NCI-H2081 treated with DMSO at 0.1 percent for 48 hours (cell line): Measurements from ENCODE around the gene SLC4A4.

ENCODE experiments used
- DNase-seq: peaks from one replicate; lab custom pipeline; 2025; lab: John Stamatoyannopoulos, UW

SLC4A4 gene

GRCh38 chr4:71604785-71605184 lies 266.0 kb downstream of the SLC4A4 start:
- DNase-seq: no peak

DNA sequence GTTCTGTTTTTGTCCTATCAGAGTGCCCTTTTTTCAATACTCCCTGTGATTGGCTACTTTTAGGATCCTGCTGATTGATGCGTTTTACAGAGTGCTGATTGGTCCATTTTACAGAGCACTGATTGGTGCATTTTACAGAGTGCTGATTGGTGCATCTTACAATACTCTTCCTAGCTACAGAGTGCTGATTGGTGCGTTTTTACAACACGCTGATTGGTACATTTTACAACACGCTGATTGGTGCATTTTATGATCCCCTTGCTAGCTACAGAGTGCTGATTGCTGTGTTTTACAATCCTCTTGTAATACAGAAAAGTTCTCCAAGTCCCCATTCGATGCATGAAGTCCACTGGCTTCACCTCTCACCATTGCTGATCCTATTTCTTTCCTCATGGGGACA lies 268.3 kb downstream of the SLC4A4 start:
- no peak for DNase-seq

DNA sequence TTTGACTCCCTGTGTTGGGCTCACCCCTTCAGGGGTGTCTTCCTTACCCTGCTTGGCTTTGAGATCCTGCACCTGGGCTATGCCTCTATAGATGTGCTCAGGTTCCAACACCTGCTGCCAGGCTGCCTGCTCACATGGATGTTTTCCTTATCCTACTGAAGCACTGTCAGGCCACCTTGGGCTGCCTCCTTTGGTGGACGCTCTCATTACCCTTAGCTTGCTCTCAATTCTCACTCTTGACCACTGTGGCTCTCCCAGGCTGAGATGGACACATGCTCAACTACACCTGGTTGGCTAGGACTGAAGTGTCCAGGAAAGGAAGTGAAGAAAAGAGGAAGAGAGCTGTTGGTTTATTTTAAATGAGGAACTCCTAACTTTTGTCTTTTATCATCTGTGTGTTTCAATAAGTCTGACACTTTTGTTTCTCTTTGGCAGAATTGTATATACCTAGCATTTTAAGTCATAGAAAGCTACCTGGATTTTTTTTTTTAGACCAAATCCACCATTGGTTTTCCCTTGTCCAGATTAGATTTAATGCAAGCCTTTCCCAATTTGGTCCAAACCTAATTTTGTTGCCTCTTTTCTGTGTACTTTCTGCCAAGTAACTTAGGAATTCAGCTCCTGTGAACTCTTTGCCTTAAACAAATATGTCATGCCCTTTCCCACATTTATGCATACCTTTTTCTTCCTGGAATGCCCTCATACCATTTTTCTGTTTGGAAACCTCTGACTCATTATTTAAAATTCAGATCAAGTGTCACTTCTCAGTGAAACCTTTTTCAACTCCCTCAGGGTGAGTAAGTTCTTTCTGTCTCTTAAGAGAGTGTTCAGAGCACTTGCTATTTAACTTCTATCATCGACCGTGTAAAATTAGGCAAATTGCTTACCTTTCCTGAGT lies 269.2 kb downstream of the SLC4A4 start:
- no peak for DNase-seq

DNA sequence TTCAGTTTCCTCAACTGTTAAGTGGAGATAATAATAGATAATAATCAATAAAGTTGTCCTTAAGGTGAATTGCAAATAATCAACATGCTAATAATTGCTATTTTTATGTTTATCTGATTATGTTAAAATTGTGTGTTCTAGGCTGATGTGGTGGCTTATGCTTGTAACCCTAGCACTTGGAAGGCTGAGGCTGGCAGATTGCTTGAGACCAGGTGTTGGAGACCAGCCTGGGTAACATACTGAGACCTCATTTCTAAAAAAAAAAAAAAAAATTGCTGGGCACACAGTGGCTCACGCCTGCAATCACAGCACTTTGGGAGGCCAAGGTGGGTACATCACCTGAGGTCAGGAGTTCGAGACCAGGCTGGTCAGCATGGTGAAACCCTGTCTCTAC lies 269.9 kb downstream of the SLC4A4 start:
- DNase-seq: no peak

DNA sequence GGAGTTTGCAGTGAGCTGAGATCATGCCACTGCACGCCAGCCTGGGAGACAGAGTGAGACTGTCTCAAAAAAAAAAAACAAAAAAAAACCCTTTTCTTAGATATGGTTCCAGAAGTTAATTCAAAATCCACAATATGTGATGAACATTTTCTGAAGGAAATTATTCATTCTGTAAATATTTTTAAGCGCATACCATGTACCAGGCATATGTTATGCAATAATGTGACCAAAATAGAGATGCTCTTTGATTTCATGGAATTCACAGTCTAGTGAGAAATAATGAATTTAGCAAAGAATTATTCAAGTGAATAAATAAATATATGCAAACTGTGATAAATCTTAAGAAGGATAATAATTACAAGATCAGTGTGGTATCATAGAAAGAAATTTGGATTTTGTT lies 270.3 kb downstream of the SLC4A4 start:
- DNase-seq: no peak

DNA sequence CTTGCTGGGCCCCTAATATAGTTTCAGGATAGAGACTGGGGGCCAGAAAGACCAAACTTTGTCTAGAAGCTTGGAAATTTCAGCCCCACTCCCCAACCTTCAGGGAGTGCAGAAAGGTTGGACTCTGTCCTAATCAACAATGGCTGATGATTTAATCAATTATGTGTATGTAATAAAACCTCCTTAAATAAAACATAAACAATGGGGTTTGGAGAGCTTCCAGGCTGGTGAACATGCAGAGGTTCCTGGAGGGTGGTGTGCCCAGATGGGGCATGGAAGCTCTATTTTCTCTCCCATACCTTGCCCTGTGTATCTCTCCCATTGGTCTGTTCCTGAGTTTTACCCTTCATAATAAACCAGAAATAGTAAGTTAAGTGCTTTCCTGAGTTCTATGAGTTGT lies 270.8 kb downstream of the SLC4A4 start:
- DNase-seq: no peak

GRCh38 chr4:71614621-71615020 lies 275.8 kb downstream of the SLC4A4 start:
- DNase-seq: no peak

DNA sequence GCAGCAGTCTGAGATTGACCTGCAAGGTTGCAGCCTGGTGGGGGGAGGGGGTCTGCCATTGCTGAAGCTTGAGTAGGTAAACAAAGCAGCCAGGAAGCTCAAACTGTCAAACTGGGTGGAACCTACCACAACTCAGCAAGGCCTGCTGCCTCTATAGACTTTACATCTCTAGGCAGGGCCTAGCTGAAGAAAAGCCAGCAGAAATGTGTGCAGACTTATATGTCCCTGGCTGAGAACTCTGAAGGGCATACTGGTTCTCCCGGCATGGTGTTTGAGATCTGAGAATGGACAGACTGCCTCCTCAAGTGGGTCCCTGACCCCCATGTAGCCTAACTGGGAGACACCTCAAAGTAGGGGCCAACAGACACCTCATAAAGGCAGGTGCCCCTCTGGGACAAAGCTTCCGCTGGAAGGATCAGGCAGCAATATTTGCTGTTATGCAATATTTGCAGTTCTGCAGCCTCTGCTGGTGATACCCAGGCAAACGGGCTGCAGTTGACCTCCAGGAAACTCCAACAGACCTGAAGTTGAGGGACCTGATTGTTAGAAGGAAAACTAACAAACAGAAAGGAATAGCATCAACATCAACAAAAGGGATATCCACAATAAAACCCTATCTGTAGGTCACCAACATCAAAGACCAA lies 277.5 kb downstream of the SLC4A4 start:
- no peak for DNase-seq
